Parathyroid adenoma (tissue), 2 donors: Measurements from ENCODE around the gene C2CD4D.

ENCODE experiments used
- H2AFZ ChIP-seq: fragments of 300-600 bp; sonication (generic); one replicate; pipeline ENCODE4 v1.7.0; 2017; ENCODE audit warnings: antibody characterized with exemption, mild to moderate bottlenecking
- H3K27ac ChIP-seq: fragments of 300-600 bp; sonication (generic); one replicate; pipeline ENCODE4 v1.7.0; 2017
- H3K27me3 ChIP-seq: fragments of 300-600 bp; sonication (generic); one replicate; pipeline ENCODE4 v1.7.0; 2017; ENCODE audit warnings: low read length; ENCODE audit not compliant: control insufficient read depth, insufficient read depth
- H3K36me3 ChIP-seq: fragments of 300-600 bp; sonication (generic); one replicate; pipeline ENCODE4 v1.7.0; 2017; ENCODE audit warnings: low read length; ENCODE audit not compliant: control insufficient read depth, insufficient read depth
- H3K4me1 ChIP-seq: fragments of 300-600 bp; sonication (generic); one replicate; pipeline ENCODE4 v1.7.0; 2017; ENCODE audit warnings: control low read depth
- H3K4me2 ChIP-seq: fragments of 300-600 bp; sonication (generic); one replicate; pipeline ENCODE4 v1.7.0; 2017; ENCODE audit warnings: low read length
- H3K4me3 ChIP-seq: fragments of 300-600 bp; sonication (generic); one replicate; pipeline ENCODE4 v1.7.0; 2017; ENCODE audit warnings: low read depth, low read length
- H3K79me2 ChIP-seq: fragments of 300-600 bp; sonication (generic); one replicate; pipeline ENCODE4 v1.7.0; 2017; ENCODE audit warnings: control low read depth
- H3K9ac ChIP-seq: fragments of 300-600 bp; sonication (generic); one replicate; pipeline ENCODE4 v1.7.0; 2017; ENCODE audit warnings: mild to moderate bottlenecking
- H3K9me3 ChIP-seq: fragments of 300-600 bp; sonication (generic); one replicate; pipeline ENCODE4 v1.7.0; 2017; ENCODE audit warnings: low read length; ENCODE audit not compliant: control insufficient read depth
- TF ChIP-seq, protein P1 (sequence below): fragments of 300-600 bp; sonication (generic); IDR thresholded peaks from one replicate; pipeline ENCODE4 v1.7.0; 2017; ENCODE audit warnings: antibody characterized with exemption, mild to moderate bottlenecking
- donor health status: primary hyperparathyroidism.

The C2CD4D gene

DNA sequence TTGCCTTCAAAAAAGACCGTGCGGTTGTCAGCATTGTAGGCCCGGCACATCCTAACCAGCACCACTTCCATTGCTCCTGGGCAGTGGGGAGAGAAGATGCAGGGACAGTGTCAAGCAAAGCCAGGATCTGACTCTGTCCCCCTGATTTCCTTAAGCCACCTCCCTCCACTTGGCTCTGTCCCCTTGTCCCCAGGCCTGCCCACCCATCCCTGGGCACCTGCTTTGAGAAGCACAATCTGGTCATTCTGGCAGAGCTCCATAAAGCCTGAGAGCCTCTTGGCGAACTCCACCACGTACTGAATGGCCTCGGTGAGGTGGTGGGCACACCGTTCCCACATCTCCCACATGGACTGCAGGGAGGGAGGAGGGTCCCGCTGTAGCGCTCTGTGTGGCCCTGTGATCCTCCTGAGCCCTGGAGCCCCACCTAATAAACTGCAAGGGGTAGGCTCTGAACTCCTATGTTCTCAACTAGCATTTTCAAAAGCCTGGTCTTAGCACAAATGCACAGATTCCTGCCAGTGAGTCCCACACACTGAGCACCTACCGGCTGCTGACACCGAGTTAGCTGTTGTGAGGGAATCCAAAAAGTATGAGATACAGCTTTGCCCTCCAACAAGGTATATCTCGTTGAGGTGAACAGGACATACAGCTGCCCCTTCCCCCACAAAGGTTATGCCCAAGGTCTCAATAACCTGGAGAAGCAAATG is 26.2 kb downstream of the C2CD4D start:
- Histone ChIP-seq H3K4me2 (no peak overlapping the region), H2AFZ (no peak overlapping the region), H3K36me3 (no peaks in the 10 kb centered on the region), H3K27ac (no peak overlapping the region), H3K4me1 (no peaks in the 10 kb centered on the region), H3K27me3 (no peaks in the 10 kb centered on the region), H3K79me2 (no peaks in the 10 kb centered on the region), H3K4me3 (no peak overlapping the region), H3K9ac (no peak overlapping the region), H3K9me3 (no peaks in the 10 kb centered on the region)
- TF ChIP-seq, protein P1, sequence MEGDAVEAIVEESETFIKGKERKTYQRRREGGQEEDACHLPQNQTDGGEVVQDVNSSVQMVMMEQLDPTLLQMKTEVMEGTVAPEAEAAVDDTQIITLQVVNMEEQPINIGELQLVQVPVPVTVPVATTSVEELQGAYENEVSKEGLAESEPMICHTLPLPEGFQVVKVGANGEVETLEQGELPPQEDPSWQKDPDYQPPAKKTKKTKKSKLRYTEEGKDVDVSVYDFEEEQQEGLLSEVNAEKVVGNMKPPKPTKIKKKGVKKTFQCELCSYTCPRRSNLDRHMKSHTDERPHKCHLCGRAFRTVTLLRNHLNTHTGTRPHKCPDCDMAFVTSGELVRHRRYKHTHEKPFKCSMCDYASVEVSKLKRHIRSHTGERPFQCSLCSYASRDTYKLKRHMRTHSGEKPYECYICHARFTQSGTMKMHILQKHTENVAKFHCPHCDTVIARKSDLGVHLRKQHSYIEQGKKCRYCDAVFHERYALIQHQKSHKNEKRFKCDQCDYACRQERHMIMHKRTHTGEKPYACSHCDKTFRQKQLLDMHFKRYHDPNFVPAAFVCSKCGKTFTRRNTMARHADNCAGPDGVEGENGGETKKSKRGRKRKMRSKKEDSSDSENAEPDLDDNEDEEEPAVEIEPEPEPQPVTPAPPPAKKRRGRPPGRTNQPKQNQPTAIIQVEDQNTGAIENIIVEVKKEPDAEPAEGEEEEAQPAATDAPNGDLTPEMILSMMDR = no peak

DNA sequence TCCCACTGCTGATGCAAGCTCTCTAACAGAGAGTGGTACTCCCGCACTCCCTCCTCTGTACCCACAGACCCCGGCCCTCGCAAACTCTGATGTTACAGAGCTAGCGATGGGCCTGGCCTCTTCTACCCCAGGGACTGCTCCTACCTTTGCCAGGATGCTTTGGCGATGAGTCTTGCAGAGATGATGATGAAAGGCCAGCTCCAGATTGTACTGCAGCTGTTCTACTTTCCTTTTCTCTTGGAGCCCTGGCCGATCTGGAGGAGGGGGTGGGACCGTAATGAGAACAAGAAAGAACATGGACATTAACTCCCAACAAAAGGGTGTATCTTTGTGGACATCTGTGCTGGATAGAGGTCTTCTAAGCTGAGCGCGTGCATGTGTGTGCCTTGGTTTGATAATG is 28.4 kb downstream of the C2CD4D start:
- TF ChIP-seq, protein P1 = no peak
- Histone ChIP-seq H3K4me1 (no peaks in the 10 kb centered on the region), H3K9me3 (no peaks in the 10 kb centered on the region), H3K9ac (no peak overlapping the region), H3K36me3 (no peaks in the 10 kb centered on the region), H3K79me2 (no peaks in the 10 kb centered on the region), H2AFZ (no peak overlapping the region), H3K4me2 (no peak overlapping the region), H3K4me3 (no peak overlapping the region), H3K27me3 (no peaks in the 10 kb centered on the region), H3K27ac (no peak overlapping the region)

DNA sequence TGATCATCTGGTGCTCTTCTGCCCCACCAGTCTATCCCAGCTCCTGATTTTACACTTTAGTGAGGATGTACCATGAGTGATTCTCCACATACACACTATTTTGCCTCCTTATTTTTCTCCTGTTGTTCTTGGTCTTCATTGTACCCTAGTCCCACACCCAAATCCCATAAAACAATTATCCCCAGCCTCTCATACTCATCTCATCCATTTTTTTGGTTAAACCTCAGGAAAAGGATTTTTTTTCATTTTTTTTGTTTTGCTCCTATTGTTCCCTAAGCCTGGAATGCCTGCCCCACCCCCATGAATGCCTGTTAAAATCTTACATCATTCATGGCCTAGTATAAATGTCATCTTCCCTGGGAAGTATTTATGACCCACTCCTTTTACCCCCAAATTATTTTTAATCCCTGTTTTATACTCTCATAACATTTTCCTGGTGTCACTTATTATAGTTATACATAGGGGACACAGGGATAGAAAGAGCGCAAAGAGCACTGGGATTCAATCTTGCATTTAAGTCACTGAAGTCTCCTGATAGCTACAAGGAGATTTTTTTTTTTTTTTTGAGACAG is 29.5 kb downstream of the C2CD4D start:
- Histone ChIP-seq H3K4me1 (peaks cover 3% of the 10 kb centered on the region), H3K27me3 (no peaks in the 10 kb centered on the region), H3K9me3 (no peaks in the 10 kb centered on the region), H2AFZ (no peak overlapping the region), H3K9ac (no peak overlapping the region), H3K27ac (no peak overlapping the region), H3K36me3 (no peaks in the 10 kb centered on the region), H3K79me2 (no peaks in the 10 kb centered on the region), H3K4me3 (no peak overlapping the region), H3K4me2 (no peak overlapping the region)
- TF ChIP-seq, protein P1 = no peak

DNA sequence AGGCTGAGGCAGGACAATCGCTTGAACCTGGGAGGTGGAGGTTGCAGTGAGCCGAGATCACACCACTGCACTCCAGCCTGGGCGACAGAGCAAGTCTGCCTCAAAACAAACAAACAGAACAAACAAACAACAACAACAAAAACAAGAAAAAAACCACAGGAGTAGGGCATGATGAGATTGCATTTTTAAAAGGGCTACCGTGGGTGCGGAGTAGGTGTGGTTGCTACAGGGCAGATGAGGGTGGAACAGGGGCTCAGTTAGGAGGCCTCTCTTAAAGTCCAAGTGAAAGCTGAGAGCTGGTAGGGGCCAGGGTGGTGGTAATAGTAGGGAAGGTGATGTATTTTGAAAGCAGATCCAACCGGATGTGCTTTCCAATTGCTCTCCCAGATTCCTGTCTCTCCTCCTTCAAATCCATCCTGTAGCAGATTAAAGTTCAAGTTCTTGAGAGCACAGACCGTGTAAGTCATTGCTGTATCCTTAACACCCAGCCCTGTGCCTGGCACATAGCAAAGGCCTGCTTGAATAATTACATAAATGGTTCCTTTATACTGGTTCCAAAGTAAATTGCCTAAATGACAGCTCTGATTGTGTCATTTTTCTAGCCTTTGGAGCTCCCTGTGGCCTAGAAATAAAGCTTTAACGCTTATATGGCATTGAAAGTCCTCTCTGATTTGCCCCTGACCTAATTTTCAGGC is 30.2 kb downstream of the C2CD4D start:
- no peaks in the 10 kb centered on the region for H3K79me2 ChIP-seq
- TF ChIP-seq, protein P1 = no peak
- no peak overlapping the region for H3K4me2 ChIP-seq
- no peak overlapping the region for H3K4me3 ChIP-seq
- H3K9me3 ChIP-seq = no peaks in the 10 kb centered on the region
- H3K27ac ChIP-seq = no peak overlapping the region
- no peak overlapping the region for H3K9ac ChIP-seq
- H3K36me3 ChIP-seq = no peaks in the 10 kb centered on the region
- peaks cover 7% of the 10 kb centered on the region for H3K4me1 ChIP-seq
- no peaks in the 10 kb centered on the region for H3K27me3 ChIP-seq
- no peak overlapping the region for H2AFZ ChIP-seq
